Measurements from ENCODE around the gene ILDR2. TPM values are rescaled to one million over a fixed set of nuclear protein-coding genes. Genes with fewer than 3 reads are reported as not detected.

ILDR2 gene
- total and polyA plus RNA-seq, 9 of the 15 experiments (the other 6 are each of a cell fraction or from before 2014, with no cell fraction given) = 0.03 to 0.31 (median 0.18) TPM; not detected in 2

GRCh38 chr1:166884040-166884642, 91.2 kb downstream of the ILDR2 start:
- WGBS (ENCODE audit: insufficient coverage, low coverage, missing lambda C conversion rate) = 14% methylated on average over 30 of the region's 44 CpGs
- peak; percentile 50 to 57 (median 54) for DNase-seq (ENCODE audit: extremely low read depth in 1 of 4, low spot score in 3 of 4)
- peak overlapping the region; percentile 13; the same call in 1 of the 2 replicates for H3K4me2 ChIP-seq (ENCODE audit: insufficient read depth, low read length)
- intact Hi-C loops (cut with micrococcal nuclease) (loop anchor here (2.0 kb wide), 1 partner anchor 175 kb away; no protein-coding TSS in a partner anchor), in situ Hi-C loops (cut with MboI) (loop anchor here (10.0 kb wide), 1 partner anchor 561 kb away; no protein-coding TSS in a partner anchor)
- peaks cover 0 to 8% of the 10 kb centered on the region in 2 experiments; a peak in 2 of 5 replicates for H3K4me1 ChIP-seq (replicated peaks in 1 of 2; ENCODE audit: control insufficient read depth in 2 of 2, insufficient read depth in 2 of 2, low read length in 2 of 2)
- ATAC-seq = peak; percentile 96
- H3K36me3 ChIP-seq (ENCODE audit: control insufficient read depth, insufficient read depth, low read length) = no peaks in the 10 kb centered on the region
- POLR2A ChIA-PET = interaction anchor here (0.8 to 1.7 kb wide), 4 partner anchors 8 to 12 kb away, joined by 3 to 5 read pairs (median 4); partner anchors contain the start of gene TADA1
- no peak overlapping the region for H3K4me3 ChIP-seq
- H3K9me3 ChIP-seq (replicated peaks; ENCODE audit: control insufficient read depth, insufficient read depth, low read depth, low read length) = no peaks in the 10 kb centered on the region
- no peaks in the 10 kb centered on the region for H3K9me1 ChIP-seq (ENCODE audit: control insufficient read depth, insufficient read depth, low read length)
- no peak overlapping the region; the same call in 1 of the 2 replicates for H2AFZ ChIP-seq (ENCODE audit: low read depth, low read length)
- CTCF ChIA-PET (ENCODE audit: low intra/inter-chr PET ratio) = interaction anchor here (0.7 to 1.2 kb wide), 2 partner anchors 175 kb away, joined by 4 to 6 read pairs; no protein-coding TSS in a partner anchor
- H3K27ac ChIP-seq (ENCODE audit: extremely low read depth, low read depth, low read length) = no peak overlapping the region
- no TSS peak for BruUV-seq (replicated peaks)
- no peak overlapping the region for H3K9ac ChIP-seq (ENCODE audit: insufficient read depth in 1 of 2, low read depth in 2 of 2, low read length in 2 of 2)
- FAIRE-seq = no peak
- H3K79me2 ChIP-seq (ENCODE audit: control insufficient read depth, insufficient read depth, low read length) = no peaks in the 10 kb centered on the region
- no peaks in the 10 kb centered on the region for H4K20me1 ChIP-seq (replicated peaks; ENCODE audit: control insufficient read depth, insufficient read depth, low read length)
- peaks cover 37 to 44% of the 10 kb centered on the region in 2 experiments for H3K27me3 ChIP-seq (ENCODE audit: control insufficient read depth in 2 of 2, insufficient read depth in 2 of 2, low read length in 2 of 2)
- TF ChIP-seq SMC3 (conservative IDR thresholded peaks at IDR 0.05; ENCODE audit: insufficient read depth, low read depth, low read length) (peak; percentile 57; the same call in 1 of the 2 replicates), RAD21 (CRISPR knock-in tag; conservative IDR thresholded peaks at IDR 0.05 in 1 of 2, IDR thresholded peaks at IDR 0.05 in 1 of 2) (peak; percentile 57 to 68), ZBTB33 (CRISPR knock-in tag; IDR thresholded peaks at IDR 0.05) (peak; percentile 31; the same call in 1 of the 2 replicates), BACH1 (tag; IDR thresholded peaks at IDR 0.05) (no peak), PCBP1 (IDR thresholded peaks at IDR 0.05; ENCODE audit: low read depth, low read length, poor library complexity, severe bottlenecking) (peak; percentile 48), ZNF764 (CRISPR knock-in tag; IDR thresholded peaks at IDR 0.05; ENCODE audit: low read depth) (peak; percentile 81; the same call in 1 of the 2 replicates), CTCF (IDR thresholded peaks at IDR 0.05 in 2 of 3, conservative IDR thresholded peaks at IDR 0.05 in 1 of 3; ENCODE audit: insufficient read depth in 2 of 3, low read depth in 1 of 3, low read length in 3 of 3) (peak; percentile 70 to 83 (median 73)), CTBP1 (IDR thresholded peaks at IDR 0.05; ENCODE audit: borderline replicate concordance) (peak; percentile 39; the same call in 1 of the 2 replicates)

Data from K562 (cell line).